Suprapubic skin (tissue), 3 donors: ENCODE results near the gene NUP85.

Experiments
- POLR2A ChIP-seq, 2 donors: fragments of 450-650 bp; IDR thresholded peaks; one replicate each; pipeline ENCODE4 v1.6.1; 2017; ENCODE audit warnings: antibody characterized with exemption in 2 of 2, mild to moderate bottlenecking in 2 of 2, moderate library complexity in 2 of 2
- TF ChIP-seq, protein P1 (sequence below), 2 donors: fragments of 200-600 bp in 1 of 2; fragments of 450-650 bp in 1 of 2; sonication (generic) in 1 of 2; IDR thresholded peaks; one replicate each; pipeline ENCODE4 v1.5.1; 2016 to 2019; ENCODE audit warnings: antibody characterized with exemption in 2 of 2, mild to moderate bottlenecking in 1 of 2, moderate library complexity in 1 of 2

DNA sequence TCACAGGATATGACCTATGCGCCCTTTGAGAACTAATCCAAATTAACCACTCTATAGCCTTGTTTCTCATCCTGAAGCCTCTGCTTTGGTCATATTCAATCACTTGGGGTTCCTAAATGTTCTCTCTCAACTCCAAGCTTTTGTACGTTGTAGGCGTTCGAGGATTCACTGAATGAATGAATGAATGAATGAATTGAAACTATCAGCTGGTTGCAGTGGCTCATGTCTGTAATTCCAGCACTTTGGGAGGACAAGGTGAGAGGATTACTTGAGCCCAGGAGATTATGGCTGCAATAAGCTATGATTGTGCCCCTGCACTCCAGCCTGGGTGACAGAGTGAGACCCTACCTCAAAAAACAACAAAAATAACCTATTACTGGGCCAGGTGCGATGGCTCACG, 16.9 kb upstream of the NUP85 start:
- TF ChIP-seq POLR2A (IDR thresholded peaks at IDR 0.05) = no peak
- TF ChIP-seq, protein P1, sequence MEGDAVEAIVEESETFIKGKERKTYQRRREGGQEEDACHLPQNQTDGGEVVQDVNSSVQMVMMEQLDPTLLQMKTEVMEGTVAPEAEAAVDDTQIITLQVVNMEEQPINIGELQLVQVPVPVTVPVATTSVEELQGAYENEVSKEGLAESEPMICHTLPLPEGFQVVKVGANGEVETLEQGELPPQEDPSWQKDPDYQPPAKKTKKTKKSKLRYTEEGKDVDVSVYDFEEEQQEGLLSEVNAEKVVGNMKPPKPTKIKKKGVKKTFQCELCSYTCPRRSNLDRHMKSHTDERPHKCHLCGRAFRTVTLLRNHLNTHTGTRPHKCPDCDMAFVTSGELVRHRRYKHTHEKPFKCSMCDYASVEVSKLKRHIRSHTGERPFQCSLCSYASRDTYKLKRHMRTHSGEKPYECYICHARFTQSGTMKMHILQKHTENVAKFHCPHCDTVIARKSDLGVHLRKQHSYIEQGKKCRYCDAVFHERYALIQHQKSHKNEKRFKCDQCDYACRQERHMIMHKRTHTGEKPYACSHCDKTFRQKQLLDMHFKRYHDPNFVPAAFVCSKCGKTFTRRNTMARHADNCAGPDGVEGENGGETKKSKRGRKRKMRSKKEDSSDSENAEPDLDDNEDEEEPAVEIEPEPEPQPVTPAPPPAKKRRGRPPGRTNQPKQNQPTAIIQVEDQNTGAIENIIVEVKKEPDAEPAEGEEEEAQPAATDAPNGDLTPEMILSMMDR (IDR thresholded peaks at IDR 0.05) = no peak
